ENCODE results near the gene HIVEP3.

Gene HIVEP3

DNA sequence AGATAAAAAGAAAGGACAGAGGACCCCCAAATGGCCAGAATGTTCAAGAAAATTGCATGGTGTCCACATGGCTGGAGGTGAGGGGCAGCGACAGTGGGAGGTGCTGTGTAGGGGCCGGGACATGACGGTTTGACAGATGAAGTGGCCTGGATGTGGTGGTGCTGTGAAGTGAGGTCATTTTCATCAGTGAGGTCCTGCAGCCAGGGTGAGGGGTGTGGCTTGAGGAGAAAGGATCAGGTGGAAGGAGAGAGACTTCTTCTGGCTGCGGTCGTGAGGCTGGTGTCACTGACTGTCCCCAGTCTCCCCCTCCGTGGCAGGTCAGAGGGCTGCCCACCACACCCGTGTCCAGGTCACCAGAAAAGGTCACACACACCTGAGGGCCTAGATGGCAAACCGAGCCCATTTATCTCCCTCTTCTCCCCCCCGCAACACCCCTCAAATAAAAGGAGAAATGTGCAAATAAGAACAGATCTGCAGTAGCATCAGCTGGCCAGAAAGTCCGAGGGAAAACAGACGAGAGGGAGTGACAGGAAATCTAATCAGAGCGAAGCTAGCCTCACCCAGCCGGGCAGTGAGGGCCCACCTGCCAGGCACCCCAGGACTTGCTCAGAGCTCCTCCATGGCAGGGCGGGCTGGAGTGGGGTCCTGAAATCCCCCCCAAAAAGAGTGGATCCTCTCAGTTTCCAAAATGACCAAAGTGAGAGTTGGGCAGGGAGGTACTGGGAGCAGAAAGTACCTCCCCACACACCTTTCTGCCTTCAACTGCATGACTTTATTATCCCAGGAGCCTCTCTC is 285.7 kb downstream of the HIVEP3 start:
- Histone ChIP-seq H3K79me2 (ENCODE audit: insufficient read depth, low read length) (no peaks in the 10 kb centered on the region), H3K4me1 (ENCODE audit: insufficient read depth, low read length, poor library complexity, severe bottlenecking) (no peaks in the 10 kb centered on the region), H3K36me3 (ENCODE audit: insufficient read depth, low read length) (no peaks in the 10 kb centered on the region), H3K4me2 (ENCODE audit: low read depth, low read length, poor library complexity, severe bottlenecking) (no peak overlapping the region), H3K9me3 (ENCODE audit: insufficient read depth, low read depth, low read length) (no peaks in the 10 kb centered on the region), H3K4me3 (ENCODE audit: low read length, poor library complexity, severe bottlenecking) (no peak overlapping the region), H2AFZ (ENCODE audit: low read length) (no peak overlapping the region), H4K20me1 (ENCODE audit: insufficient read depth, low read length, poor library complexity, severe bottlenecking) (no peaks in the 10 kb centered on the region), H3K9me2 (replicated peaks; ENCODE audit: low read depth, low read length) (no peaks in the 10 kb centered on the region), H3K27me3 (ENCODE audit: insufficient read depth, low read length, poor library complexity, severe bottlenecking) (no peaks in the 10 kb centered on the region), H3K9ac (ENCODE audit: low read depth, low read length, poor library complexity, severe bottlenecking) (no peak overlapping the region), H3F3A (ENCODE audit: low read depth) (no peaks in the 10 kb centered on the region)
- TF ChIP-seq, protein P1, sequence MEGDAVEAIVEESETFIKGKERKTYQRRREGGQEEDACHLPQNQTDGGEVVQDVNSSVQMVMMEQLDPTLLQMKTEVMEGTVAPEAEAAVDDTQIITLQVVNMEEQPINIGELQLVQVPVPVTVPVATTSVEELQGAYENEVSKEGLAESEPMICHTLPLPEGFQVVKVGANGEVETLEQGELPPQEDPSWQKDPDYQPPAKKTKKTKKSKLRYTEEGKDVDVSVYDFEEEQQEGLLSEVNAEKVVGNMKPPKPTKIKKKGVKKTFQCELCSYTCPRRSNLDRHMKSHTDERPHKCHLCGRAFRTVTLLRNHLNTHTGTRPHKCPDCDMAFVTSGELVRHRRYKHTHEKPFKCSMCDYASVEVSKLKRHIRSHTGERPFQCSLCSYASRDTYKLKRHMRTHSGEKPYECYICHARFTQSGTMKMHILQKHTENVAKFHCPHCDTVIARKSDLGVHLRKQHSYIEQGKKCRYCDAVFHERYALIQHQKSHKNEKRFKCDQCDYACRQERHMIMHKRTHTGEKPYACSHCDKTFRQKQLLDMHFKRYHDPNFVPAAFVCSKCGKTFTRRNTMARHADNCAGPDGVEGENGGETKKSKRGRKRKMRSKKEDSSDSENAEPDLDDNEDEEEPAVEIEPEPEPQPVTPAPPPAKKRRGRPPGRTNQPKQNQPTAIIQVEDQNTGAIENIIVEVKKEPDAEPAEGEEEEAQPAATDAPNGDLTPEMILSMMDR (conservative IDR thresholded peaks at IDR 0.05; ENCODE audit: low read length) = no peak
- no peak for TF ChIP-seq EZH2phosphoT487 (IDR thresholded peaks at IDR 0.05; ENCODE audit: borderline replicate concordance)

DNA sequence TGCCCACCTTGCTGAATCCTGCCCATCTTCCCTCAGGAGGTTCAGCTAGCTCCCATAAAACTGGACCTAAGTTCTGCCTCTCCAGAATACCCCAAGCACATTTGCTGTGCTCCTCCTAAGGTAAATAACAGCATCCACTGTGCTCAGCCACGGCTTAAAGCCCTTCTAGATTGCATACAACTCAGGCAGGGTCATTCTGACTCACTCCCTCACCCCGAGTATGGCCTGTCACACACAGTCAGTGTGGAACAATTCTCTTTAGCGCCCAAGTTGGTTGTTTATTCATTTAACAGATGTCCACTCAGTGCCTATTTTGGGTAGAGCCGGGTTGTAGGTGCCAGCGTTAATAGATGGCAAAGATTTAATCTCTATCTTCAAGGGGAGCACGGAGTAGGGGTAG is 286.8 kb downstream of the HIVEP3 start:
- Histone ChIP-seq H3K9me3 (ENCODE audit: insufficient read depth, low read depth, low read length) (no peaks in the 10 kb centered on the region), H3K36me3 (ENCODE audit: insufficient read depth, low read length) (no peaks in the 10 kb centered on the region), H3F3A (ENCODE audit: low read depth) (no peaks in the 10 kb centered on the region), H3K27me3 (ENCODE audit: insufficient read depth, low read length, poor library complexity, severe bottlenecking) (no peaks in the 10 kb centered on the region), H3K79me2 (ENCODE audit: insufficient read depth, low read length) (no peaks in the 10 kb centered on the region), H3K9ac (ENCODE audit: low read depth, low read length, poor library complexity, severe bottlenecking) (no peak overlapping the region), H2AFZ (ENCODE audit: low read length) (no peak overlapping the region), H3K4me1 (ENCODE audit: insufficient read depth, low read length, poor library complexity, severe bottlenecking) (no peaks in the 10 kb centered on the region), H3K9me2 (replicated peaks; ENCODE audit: low read depth, low read length) (no peaks in the 10 kb centered on the region), H3K4me2 (ENCODE audit: low read depth, low read length, poor library complexity, severe bottlenecking) (no peak overlapping the region), H3K4me3 (ENCODE audit: low read length, poor library complexity, severe bottlenecking) (no peak overlapping the region), H4K20me1 (ENCODE audit: insufficient read depth, low read length, poor library complexity, severe bottlenecking) (no peaks in the 10 kb centered on the region)
- TF ChIP-seq, protein P1 (conservative IDR thresholded peaks at IDR 0.05; ENCODE audit: low read length) = no peak
- no peak for TF ChIP-seq EZH2phosphoT487 (IDR thresholded peaks at IDR 0.05; ENCODE audit: borderline replicate concordance)

DNA sequence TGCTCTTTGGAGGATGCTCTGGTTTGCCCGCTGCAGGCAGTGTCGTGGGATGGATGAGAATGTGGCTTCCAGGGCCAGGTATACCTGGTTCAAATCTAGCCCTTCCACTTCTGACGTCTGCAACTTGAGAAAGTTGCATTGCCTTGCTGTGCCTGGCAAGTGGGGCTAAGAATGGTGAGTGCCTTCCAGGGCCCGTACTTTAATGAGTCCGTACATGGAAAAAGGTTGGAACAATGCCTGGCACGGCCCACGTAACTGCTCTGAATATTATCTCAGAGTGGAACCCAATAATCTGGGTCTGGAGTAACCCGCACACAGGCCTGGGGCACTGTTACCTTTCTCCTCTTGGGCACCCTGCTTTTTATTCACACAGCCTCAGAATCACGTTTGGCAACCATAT is 287.6 kb downstream of the HIVEP3 start:
- Histone ChIP-seq H3F3A (ENCODE audit: low read depth) (no peaks in the 10 kb centered on the region), H4K20me1 (ENCODE audit: insufficient read depth, low read length, poor library complexity, severe bottlenecking) (no peaks in the 10 kb centered on the region), H3K4me1 (ENCODE audit: insufficient read depth, low read length, poor library complexity, severe bottlenecking) (no peaks in the 10 kb centered on the region), H3K4me3 (ENCODE audit: low read length, poor library complexity, severe bottlenecking) (no peak overlapping the region), H3K9me3 (ENCODE audit: insufficient read depth, low read depth, low read length) (no peaks in the 10 kb centered on the region), H3K4me2 (ENCODE audit: low read depth, low read length, poor library complexity, severe bottlenecking) (no peak overlapping the region), H3K36me3 (ENCODE audit: insufficient read depth, low read length) (no peaks in the 10 kb centered on the region), H3K27me3 (ENCODE audit: insufficient read depth, low read length, poor library complexity, severe bottlenecking) (no peaks in the 10 kb centered on the region), H3K9ac (ENCODE audit: low read depth, low read length, poor library complexity, severe bottlenecking) (no peak overlapping the region), H2AFZ (ENCODE audit: low read length) (no peak overlapping the region), H3K79me2 (ENCODE audit: insufficient read depth, low read length) (no peaks in the 10 kb centered on the region), H3K9me2 (replicated peaks; ENCODE audit: low read depth, low read length) (no peaks in the 10 kb centered on the region)
- TF ChIP-seq EZH2phosphoT487 (IDR thresholded peaks at IDR 0.05; ENCODE audit: borderline replicate concordance) = no peak
- TF ChIP-seq, protein P1 (conservative IDR thresholded peaks at IDR 0.05; ENCODE audit: low read length) = no peak

All from Loucy (cell line).